NCI-H2171 treated with DMSO at 0.1 percent for 48 hours (cell line): ENCODE measurements around the gene NRG4.
A peak's percentile ranks its signal among the peaks of the same experiment; 100 is the strongest.
"Not testable (repeated sequence)": the region's sequence is repeated elsewhere in the genome, so short reads cannot be mapped to it uniquely, and the experiment has no call there.

Source experiments
- DNase-seq: peaks from one replicate; lab custom pipeline; 2025; lab: John Stamatoyannopoulos, UW

NRG4 gene

GRCh38 chr15:75926931-75927330 is 85.3 kb downstream of the NRG4 start:
- no peak for DNase-seq

- no peak for DNase-seq
Measured at GRCh38 chr15:75925440-75925839, 86.8 kb downstream of the NRG4 start.

GRCh38 chr15:75924576-75924975 is 87.6 kb downstream of the NRG4 start:
- no peak for DNase-seq

- no peak for DNase-seq
Measured at GRCh38 chr15:75923756-75924155, 88.5 kb downstream of the NRG4 start.

GRCh38 chr15:75921732-75922703 is 90.2 kb downstream of the NRG4 start:
- peak; percentile 16 for DNase-seq

- DNase-seq = no peak
Measured at GRCh38 chr15:75920079-75920478, 92.1 kb downstream of the NRG4 start.

GRCh38 chr15:75918135-75918534 is 94.1 kb downstream of the NRG4 start:
- no peak for DNase-seq

GRCh38 chr15:75916978-75917377 is 95.2 kb downstream of the NRG4 start:
- DNase-seq = no peak

GRCh38 chr15:75910355-75910754 is 101.9 kb downstream of the NRG4 start:
- not testable (repeated sequence) for DNase-seq

- no peak for DNase-seq
Measured at GRCh38 chr15:75905231-75905630, 107.0 kb downstream of the NRG4 start.

GRCh38 chr15:75903331-75904239 is 108.6 kb downstream of the NRG4 start, which contains the start of gene FBXO22:
Gene FBXO22 (plus strand): TSS chr15:75903878. CDS start chr15:75903964, 86 bp downstream.
- peak; percentile 91 for DNase-seq

GRCh38 chr15:75902129-75902557 is 110.1 kb downstream of the NRG4 start:
- DNase-seq = peak; percentile 97

- DNase-seq = no peak
Measured at GRCh38 chr15:75900577-75900976, 111.6 kb downstream of the NRG4 start.

- no peak for DNase-seq
Measured at GRCh38 chr15:75895731-75896130, 116.5 kb downstream of the NRG4 start.

- no peak for DNase-seq
Measured at GRCh38 chr15:75891895-75892294, 120.3 kb downstream of the NRG4 start.
